WERI-Rb-1 (cell line): Measurements from ENCODE around the gene ZNF69.
A peak's percentile ranks its signal among the peaks of the same experiment; 100 is the strongest.
"Not testable (repeated sequence)": the region's sequence is repeated elsewhere in the genome, so short reads cannot be mapped to it uniquely, and the experiment has no call there.

Source experiments
- DNase-seq: peaks from one replicate; pipeline ENCODE4 v3.0.0-alpha.2; 2020
- H3K27ac ChIP-seq: fragments of 250-450 bp; sonication (Bioruptor Pico); 2 replicates; pipeline ENCODE4 v1.5.1; 2020; ENCODE audit warnings: mild to moderate bottlenecking, moderate library complexity
- H3K27me3 ChIP-seq: fragments of 250-450 bp; sonication (Bioruptor Pico); 2 replicates; pipeline ENCODE4 v1.5.1; 2021; ENCODE audit warnings: mild to moderate bottlenecking, low read depth, moderate library complexity; ENCODE audit not compliant: insufficient read depth, severe bottlenecking
- H3K36me3 ChIP-seq: fragments of 250-450 bp; sonication (Bioruptor Pico); 2 replicates; pipeline ENCODE4 v1.5.1; 2020; ENCODE audit warnings: mild to moderate bottlenecking, moderate library complexity
- H3K4me3 ChIP-seq: 2 replicates; pipeline ENCODE4 v1.5.1; 2011; ENCODE audit warnings: low read depth, mild to moderate bottlenecking, control low read depth, low read length
- H3K9me3 ChIP-seq: fragments of 250-450 bp; sonication (Bioruptor Pico); 2 replicates; pipeline ENCODE4 v1.5.1; 2021; ENCODE audit warnings: mild to moderate bottlenecking, moderate library complexity; ENCODE audit not compliant: severe bottlenecking
- CTCF ChIP-seq: IDR thresholded peaks from 2 replicates; pipeline ENCODE4 v1.5.1; 2011; ENCODE audit warnings: low read depth, mild to moderate bottlenecking, control low read depth, inconsistent platforms, low read length

ZNF69 gene

GRCh38 chr19:11931051-11931450, 43.5 kb downstream of the ZNF69 start:
- H3K4me3 ChIP-seq, result no peak overlapping the region
- H3K27me3 ChIP-seq, result no peaks in the 10 kb centered on the region
- TF ChIP-seq CTCF, result no peak
- H3K27ac ChIP-seq, result no peak overlapping the region
- peaks cover 8% of the 10 kb centered on the region for H3K9me3 ChIP-seq
- H3K36me3 ChIP-seq, result peaks cover 34% of the 10 kb centered on the region
- DNase-seq, result peak; percentile 30

- Histone ChIP-seq H3K27me3 (no peaks in the 10 kb centered on the region), H3K27ac (no peak overlapping the region), H3K36me3 (peaks cover 34% of the 10 kb centered on the region), H3K9me3 (peaks cover 11% of the 10 kb centered on the region), H3K4me3 (no peak overlapping the region)
- TF ChIP-seq CTCF, result no peak
- DNase-seq, result no peak
These were observed 43.9 kb downstream of the ZNF69 start for GRCh38 chr19:11931513-11931912.

- DNase-seq, H3K27me3 ChIP-seq, H3K4me3 ChIP-seq, H3K27ac ChIP-seq: not testable (repeated sequence)
- Histone ChIP-seq H3K9me3 (peaks cover 11% of the 10 kb centered on the region), H3K36me3 (peaks cover 35% of the 10 kb centered on the region)
These were observed 48.2 kb downstream of the ZNF69 start for GRCh38 chr19:11935829-11936228.

GRCh38 chr19:11938383-11938782, 50.8 kb downstream of the ZNF69 start:
- DNase-seq, H3K27me3 ChIP-seq, H3K27ac ChIP-seq, H3K4me3 ChIP-seq: not testable (repeated sequence)
- H3K36me3 ChIP-seq, result peaks cover 40% of the 10 kb centered on the region
- peaks cover 26% of the 10 kb centered on the region for H3K9me3 ChIP-seq

- not testable (repeated sequence) for H3K27me3 ChIP-seq, H3K4me3 ChIP-seq, H3K27ac ChIP-seq, DNase-seq
- peaks cover 23% of the 10 kb centered on the region for H3K9me3 ChIP-seq
- peaks cover 52% of the 10 kb centered on the region for H3K36me3 ChIP-seq
These were observed 53.8 kb downstream of the ZNF69 start for GRCh38 chr19:11941361-11941887.

- no peak for TF ChIP-seq CTCF
- Histone ChIP-seq H3K36me3 (peaks cover 60% of the 10 kb centered on the region), H3K27ac (no peak overlapping the region), H3K9me3 (peaks cover 30% of the 10 kb centered on the region), H3K4me3 (no peak overlapping the region), H3K27me3 (no peaks in the 10 kb centered on the region)
- no peak for DNase-seq
These were observed 54.6 kb downstream of the ZNF69 start for GRCh38 chr19:11942008-11942842.

- TF ChIP-seq CTCF, result no peak
- no peak overlapping the region for H3K27ac ChIP-seq
- peaks cover 62% of the 10 kb centered on the region for H3K36me3 ChIP-seq
- no peak overlapping the region for H3K4me3 ChIP-seq
- no peak for DNase-seq
- H3K9me3 ChIP-seq, result peaks cover 32% of the 10 kb centered on the region
- no peaks in the 10 kb centered on the region for H3K27me3 ChIP-seq
These were observed 55.2 kb downstream of the ZNF69 start for GRCh38 chr19:11942843-11943108.
